Mesenchymal stem cell (in vitro differentiated cells and primary cell): ENCODE data around the gene KCTD1.

ENCODE experiments used
- DNase-seq: peaks from one replicate; pipeline ENCODE4 v3.0.0-alpha.2; 2013
- H2AFZ ChIP-seq: one replicate; pipeline ENCODE4 v1.6.1; 2013; ENCODE audit warnings: low read depth, mild to moderate bottlenecking, control low read depth, inconsistent platforms, low read length, moderate library complexity
- H2AK5ac ChIP-seq: 2 replicates; pipeline ENCODE4 v1.6.1; 2013; ENCODE audit warnings: low read length, moderate library complexity, mild to moderate bottlenecking, inconsistent platforms; ENCODE audit not compliant: severe bottlenecking
- H2BK120ac ChIP-seq: one replicate; pipeline ENCODE4 v1.6.1; 2013; ENCODE audit warnings: low read depth, mild to moderate bottlenecking, inconsistent platforms, low read length, moderate library complexity
- H2BK12ac ChIP-seq, 2 experiments: one replicate each; pipeline ENCODE4 v1.6.1; 2013; ENCODE audit warnings: inconsistent platforms in 2 of 2, low read length in 2 of 2, mild to moderate bottlenecking in 2 of 2, moderate library complexity in 2 of 2, control low read depth in 1 of 2
- H2BK15ac ChIP-seq: one replicate; pipeline ENCODE4 v1.6.1; 2013; ENCODE audit warnings: mild to moderate bottlenecking, low read depth, inconsistent platforms; ENCODE audit not compliant: poor library complexity, severe bottlenecking
- H2BK5ac ChIP-seq: 2 replicates; pipeline ENCODE4 v1.6.1; 2013; ENCODE audit warnings: low read depth, mild to moderate bottlenecking, low read length, control low read depth, inconsistent platforms; ENCODE audit not compliant: poor library complexity, severe bottlenecking
- H3K14ac ChIP-seq, 2 experiments: one replicate each; pipeline ENCODE4 v1.6.1; 2013; ENCODE audit warnings: inconsistent platforms in 2 of 2, low read length in 2 of 2, control low read depth in 1 of 2, mild to moderate bottlenecking in 1 of 2, moderate library complexity in 1 of 2
- H3K18ac ChIP-seq, 2 experiments: one replicate each; pipeline ENCODE4 v1.6.1; 2013; ENCODE audit warnings: inconsistent platforms in 2 of 2, low read length in 2 of 2, control low read depth in 1 of 2, low read depth in 1 of 2, mild to moderate bottlenecking in 1 of 2
- H3K23ac ChIP-seq, 2 experiments: one replicate each; pipeline ENCODE4 v1.6.1; 2013; ENCODE audit warnings: inconsistent platforms in 2 of 2, low read length in 2 of 2, mild to moderate bottlenecking in 2 of 2, moderate library complexity in 2 of 2, control low read depth in 1 of 2
- H3K27ac ChIP-seq: 2 replicates; pipeline ENCODE4 v1.5.1; 2013; ENCODE audit warnings: mild to moderate bottlenecking, moderate library complexity, low read length, control low read depth, inconsistent platforms; ENCODE audit not compliant: poor library complexity, severe bottlenecking
- H3K27me3 ChIP-seq, 2 experiments: 2 replicates each; pipeline versions ENCODE4 v1.6.1 to v1.7.0; 2013; ENCODE audit warnings: low read length in 2 of 2, mild to moderate bottlenecking in 2 of 2, moderate library complexity in 2 of 2, control low read depth in 1 of 2, inconsistent platforms in 1 of 2; ENCODE audit not compliant: control insufficient read depth in 1 of 2, insufficient read depth in 1 of 2
- H3K36me3 ChIP-seq, 2 experiments: 2 replicates each; pipeline versions ENCODE4 v1.6.1 to v1.7.0; 2013; ENCODE audit warnings: low read length in 2 of 2, control low read depth in 1 of 2, inconsistent platforms in 1 of 2, low read depth in 1 of 2, mild to moderate bottlenecking in 1 of 2; ENCODE audit not compliant: insufficient read depth in 2 of 2, control insufficient read depth in 1 of 2
- H3K4ac ChIP-seq, 2 experiments: one replicate each; pipeline ENCODE4 v1.6.1; 2013; ENCODE audit warnings: inconsistent platforms in 2 of 2, low read length in 2 of 2, mild to moderate bottlenecking in 2 of 2, moderate library complexity in 2 of 2, control low read depth in 1 of 2, low read depth in 1 of 2
- H3K4me1 ChIP-seq: 2 replicates; pipeline ENCODE4 v1.6.1; 2013; ENCODE audit warnings: low read depth, low read length, control low read depth; ENCODE audit not compliant: control insufficient read depth, insufficient read depth
- H3K4me2 ChIP-seq: 2 replicates; pipeline ENCODE4 v1.6.1; 2013; ENCODE audit warnings: low read length, mild to moderate bottlenecking, inconsistent platforms; ENCODE audit not compliant: poor library complexity, severe bottlenecking
- H3K4me3 ChIP-seq, 2 experiments: 2 replicates each; pipeline versions ENCODE4 v1.5.1 to v1.7.0; 2013; ENCODE audit warnings: low read length in 2 of 2, mild to moderate bottlenecking in 2 of 2, control low read depth in 1 of 2, low read depth in 1 of 2; ENCODE audit not compliant: insufficient read depth in 1 of 2
- H3K79me1 ChIP-seq: replicated peaks from 2 replicates; pipeline ENCODE4 v1.6.1; 2013; ENCODE audit warnings: mild to moderate bottlenecking, control low read depth, low read length, inconsistent platforms; ENCODE audit not compliant: poor library complexity, severe bottlenecking
- H3K9ac ChIP-seq: 2 replicates; pipeline ENCODE4 v1.7.0; 2013; ENCODE audit warnings: mild to moderate bottlenecking, low read length, moderate library complexity
- H3K9me3 ChIP-seq: 2 replicates; pipeline ENCODE4 v1.7.0; 2013; ENCODE audit warnings: mild to moderate bottlenecking, low read length; ENCODE audit not compliant: control insufficient read depth
- H4K8ac ChIP-seq: one replicate; pipeline ENCODE4 v1.6.1; 2013; ENCODE audit warnings: inconsistent platforms, mild to moderate bottlenecking, low read length, moderate library complexity
- H4K91ac ChIP-seq: one replicate; pipeline ENCODE4 v1.6.1; 2013; ENCODE audit warnings: mild to moderate bottlenecking, low read length, inconsistent platforms
- WGBS: methylation state at CpG from one replicate; pipeline ENCODE4 v1.1.7; 2013; ENCODE audit warnings: mixed read lengths; 5-methylcytosine and 5-hydroxymethylcytosine counted together

Gene KCTD1

DNA sequence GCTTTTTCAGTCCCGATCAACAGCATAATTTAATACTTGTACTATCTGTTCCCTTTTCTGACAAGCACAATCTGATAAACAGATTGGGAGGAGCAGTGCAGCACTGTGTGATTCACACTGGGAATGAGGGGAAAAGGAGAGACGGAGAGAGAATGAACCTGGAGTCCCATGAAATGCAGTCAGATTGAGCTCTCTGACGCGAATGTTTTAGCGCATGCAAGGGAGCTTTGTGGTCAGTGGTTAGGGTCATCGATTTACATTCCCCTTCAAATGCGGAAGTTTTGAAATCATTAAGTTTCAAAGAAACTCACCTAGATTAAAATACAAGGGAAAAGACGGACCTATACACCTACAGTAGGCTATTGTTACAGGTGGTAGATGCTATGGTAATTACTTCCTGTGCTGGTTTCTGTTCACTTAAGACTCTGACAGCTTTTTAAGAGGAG, 99.6 kb downstream of the KCTD1 start:
- Histone ChIP-seq H3K27ac (no peak overlapping the region), H3K9me3 (peaks cover 6% of the 10 kb centered on the region)

DNA sequence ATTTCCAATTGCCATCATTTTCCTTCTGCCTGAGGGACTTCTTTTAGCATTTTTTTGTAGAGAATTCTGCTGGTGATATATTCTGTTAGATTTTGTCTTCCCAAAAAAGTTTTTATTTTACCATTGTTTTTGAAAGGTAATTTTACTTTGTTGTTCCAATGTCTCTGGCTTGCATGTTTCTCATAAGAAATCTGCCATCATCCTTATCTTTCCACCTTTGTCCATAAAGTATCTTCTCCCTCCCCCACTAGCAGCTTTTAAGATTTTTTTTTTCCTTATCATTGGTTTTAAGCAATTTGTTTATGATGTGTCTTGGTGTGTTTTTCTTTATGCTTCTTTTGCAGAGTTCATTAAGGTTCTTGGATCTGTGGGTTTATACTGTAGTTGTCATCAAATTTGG, 104.5 kb downstream of the KCTD1 start:
- Histone ChIP-seq H4K8ac (no peak overlapping the region), H3K4me3 (no peak overlapping the region), H3K4me2 (no peak overlapping the region), H2BK5ac (no peak overlapping the region), H2BK120ac (no peak overlapping the region), H2AK5ac (no peak overlapping the region), H3K36me3 (no peaks in the 10 kb centered on the region), H3K9me3 (peaks cover 7% of the 10 kb centered on the region), H3K4me1 (no peaks in the 10 kb centered on the region), H3K23ac (no peak overlapping the region), H3K27me3 (no peaks in the 10 kb centered on the region), H4K91ac (no peak overlapping the region), H2BK12ac (no peak overlapping the region), H2AFZ (no peak overlapping the region), H2BK15ac (no peak overlapping the region), H3K9ac (no peak overlapping the region), H3K14ac (no peak overlapping the region), H3K4ac (no peak overlapping the region), H3K18ac (no peak overlapping the region), H3K27ac (no peak overlapping the region), H3K79me1 (no peaks in the 10 kb centered on the region)
- no peak for DNase-seq

More for the DNA sequence above, 99.6 kb downstream of the KCTD1 start:
- Histone ChIP-seq H3K4me1 (peaks cover 2% of the 10 kb centered on the region), H2BK120ac (no peak overlapping the region), H3K4me2 (no peak overlapping the region), H4K8ac (no peak overlapping the region), H2BK12ac (no peak overlapping the region), H3K23ac (no peak overlapping the region), H3K4me3 (no peak overlapping the region), H3K9ac (no peak overlapping the region), H3K27me3 (no peaks in the 10 kb centered on the region), H3K18ac (no peak overlapping the region), H4K91ac (no peak overlapping the region), H2AFZ (no peak overlapping the region), H3K4ac (no peak overlapping the region), H3K79me1 (no peaks in the 10 kb centered on the region), H3K36me3 (no peaks in the 10 kb centered on the region), H3K14ac (no peak overlapping the region), H2BK15ac (no peak overlapping the region), H2BK5ac (no peak overlapping the region), H2AK5ac (peak overlapping the region; percentile 37)
- no peak for DNase-seq
- 64% methylated on average over 3 of the region's 8 CpGs for WGBS

DNA sequence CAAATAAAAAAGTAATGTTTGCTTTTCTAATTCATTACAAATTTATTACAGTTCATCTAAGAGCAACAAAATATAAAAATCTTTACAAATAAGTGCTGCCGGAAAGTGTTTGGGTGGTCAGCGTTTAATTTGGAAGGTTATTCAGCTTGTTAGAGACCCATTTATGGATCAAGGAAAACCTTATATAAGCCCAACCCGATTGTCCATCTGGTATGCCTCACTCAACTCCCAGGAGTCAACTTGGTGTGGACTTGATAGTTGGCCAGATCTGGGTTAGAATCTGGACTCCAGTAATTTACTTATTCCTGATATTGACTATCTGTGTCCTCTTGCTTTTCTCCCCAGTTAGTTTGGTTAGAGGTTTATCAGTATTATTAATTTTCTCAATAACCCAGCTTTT, 106.2 kb downstream of the KCTD1 start:
- no peak overlapping the region for H3K14ac ChIP-seq
- H3K27ac ChIP-seq = no peak overlapping the region
- peak overlapping the region in 1 of 2 experiments; percentile 56 for H3K4me3 ChIP-seq
- H4K8ac ChIP-seq = no peak overlapping the region
- H2BK5ac ChIP-seq = no peak overlapping the region
- DNase-seq = no peak
- no peak overlapping the region for H3K23ac ChIP-seq
- no peak overlapping the region for H3K4ac ChIP-seq
- H3K4me2 ChIP-seq = no peak overlapping the region
- no peaks in the 10 kb centered on the region for H3K36me3 ChIP-seq
- no peak overlapping the region for H2AK5ac ChIP-seq
- H2BK120ac ChIP-seq = no peak overlapping the region
- H2BK12ac ChIP-seq = no peak overlapping the region
- H3K27me3 ChIP-seq = no peaks in the 10 kb centered on the region
- no peak overlapping the region for H3K18ac ChIP-seq
- H3K9me3 ChIP-seq = peaks cover 7% of the 10 kb centered on the region
- peaks cover 2% of the 10 kb centered on the region for H3K4me1 ChIP-seq
- H3K79me1 ChIP-seq = no peaks in the 10 kb centered on the region
- H2AFZ ChIP-seq = no peak overlapping the region
- WGBS = no CpG with 5 or more reads among the region's 3 CpGs
- peak overlapping the region; percentile 74 for H3K9ac ChIP-seq
- no peak overlapping the region for H2BK15ac ChIP-seq
- H4K91ac ChIP-seq = no peak overlapping the region

DNA sequence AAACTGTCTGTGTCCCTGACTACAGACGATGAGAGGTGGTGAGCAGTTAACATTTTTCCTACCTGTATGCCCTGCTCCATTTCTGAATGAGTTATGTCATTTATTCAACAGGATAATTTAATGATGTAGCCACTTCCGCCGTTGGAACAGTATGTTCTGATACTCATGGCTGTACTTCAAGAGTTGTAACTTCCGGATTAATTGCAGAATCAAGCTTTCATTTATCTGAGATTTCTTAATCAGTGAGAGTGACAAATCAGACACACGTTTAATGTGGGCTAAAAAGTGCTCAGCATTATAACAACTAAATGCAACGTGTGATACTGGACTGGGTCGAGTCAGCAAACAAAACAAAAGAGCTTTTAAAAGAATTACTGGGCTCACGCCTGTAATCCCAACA, 107.7 kb downstream of the KCTD1 start:
- Histone ChIP-seq H3K4ac (no peak overlapping the region), H3K9me3 (peaks cover 7% of the 10 kb centered on the region), H3K36me3 (no peaks in the 10 kb centered on the region), H3K4me1 (peaks cover 11% of the 10 kb centered on the region), H3K4me3 (no peak overlapping the region), H3K9ac (no peak overlapping the region), H2BK120ac (no peak overlapping the region), H2AK5ac (no peak overlapping the region), H3K4me2 (no peak overlapping the region), H3K27me3 (no peaks in the 10 kb centered on the region), H3K18ac (no peak overlapping the region), H2BK15ac (no peak overlapping the region), H4K8ac (no peak overlapping the region), H4K91ac (no peak overlapping the region), H2AFZ (no peak overlapping the region), H3K14ac (no peak overlapping the region), H2BK5ac (no peak overlapping the region), H3K23ac (no peak overlapping the region), H3K79me1 (no peaks in the 10 kb centered on the region), H2BK12ac (no peak overlapping the region), H3K27ac (no peak overlapping the region)
- no peak for DNase-seq
- WGBS = 94% methylated on average over 7 of the region's 8 CpGs
